Measurements from ENCODE around the gene ATG9B. TPM values are rescaled to one million over a fixed set of nuclear protein-coding genes. Genes with fewer than 3 reads are reported as not detected.

ATG9B gene
- total and polyA plus RNA-seq, 2 donors (not counting 1 experiment from before 2014, with no cell fraction given): under 0.01 to 0.03 TPM

- no peaks in the 10 kb centered on the region for H3K36me3 ChIP-seq (ENCODE audit: control insufficient read depth, insufficient read depth, low read length)
- no peak overlapping the region for H3K4me2 ChIP-seq (ENCODE audit: extremely low read depth, insufficient read depth, low read length)
- no peaks in the 10 kb centered on the region for H4K20me1 ChIP-seq (ENCODE audit: control insufficient read depth, extremely low read depth, insufficient read depth, low read length)
- no peak for DNase-seq (ENCODE audit: low read depth in 2 of 2)
- H2AFZ ChIP-seq (ENCODE audit: low read length): no peak overlapping the region
- H3K4me3 ChIP-seq (replicated peaks in 1 of 4; ENCODE audit: control extremely low read depth in 1 of 4, insufficient read depth in 1 of 4, low read depth in 3 of 4, low read length in 4 of 4): no peak overlapping the region
- H3K27me3 ChIP-seq (ENCODE audit: control insufficient read depth, insufficient read depth, low read length): no peaks in the 10 kb centered on the region
- H3K4me1 ChIP-seq (ENCODE audit: control insufficient read depth, extremely low read depth, insufficient read depth, low read length): no peaks in the 10 kb centered on the region
- no peak overlapping the region for H3K27ac ChIP-seq (ENCODE audit: insufficient read depth, low read length)
- no peaks in the 10 kb centered on the region for H3K79me2 ChIP-seq (ENCODE audit: control insufficient read depth, insufficient read depth, low read length)
- TF ChIP-seq EZH2 (IDR thresholded peaks at IDR 0.05; ENCODE audit: low read length, missing control alignments): no peak
- TF ChIP-seq, protein P1, sequence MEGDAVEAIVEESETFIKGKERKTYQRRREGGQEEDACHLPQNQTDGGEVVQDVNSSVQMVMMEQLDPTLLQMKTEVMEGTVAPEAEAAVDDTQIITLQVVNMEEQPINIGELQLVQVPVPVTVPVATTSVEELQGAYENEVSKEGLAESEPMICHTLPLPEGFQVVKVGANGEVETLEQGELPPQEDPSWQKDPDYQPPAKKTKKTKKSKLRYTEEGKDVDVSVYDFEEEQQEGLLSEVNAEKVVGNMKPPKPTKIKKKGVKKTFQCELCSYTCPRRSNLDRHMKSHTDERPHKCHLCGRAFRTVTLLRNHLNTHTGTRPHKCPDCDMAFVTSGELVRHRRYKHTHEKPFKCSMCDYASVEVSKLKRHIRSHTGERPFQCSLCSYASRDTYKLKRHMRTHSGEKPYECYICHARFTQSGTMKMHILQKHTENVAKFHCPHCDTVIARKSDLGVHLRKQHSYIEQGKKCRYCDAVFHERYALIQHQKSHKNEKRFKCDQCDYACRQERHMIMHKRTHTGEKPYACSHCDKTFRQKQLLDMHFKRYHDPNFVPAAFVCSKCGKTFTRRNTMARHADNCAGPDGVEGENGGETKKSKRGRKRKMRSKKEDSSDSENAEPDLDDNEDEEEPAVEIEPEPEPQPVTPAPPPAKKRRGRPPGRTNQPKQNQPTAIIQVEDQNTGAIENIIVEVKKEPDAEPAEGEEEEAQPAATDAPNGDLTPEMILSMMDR (conservative IDR thresholded peaks at IDR 0.05 in 1 of 2, IDR thresholded peaks at IDR 0.05 in 1 of 2; ENCODE audit: low read depth in 1 of 2, low read length in 2 of 2): no peak
- no peak overlapping the region for H3K9ac ChIP-seq (ENCODE audit: insufficient read depth, low read length)
- no peaks in the 10 kb centered on the region for H3K9me3 ChIP-seq (ENCODE audit: control insufficient read depth, insufficient read depth, low read depth, low read length)
These were observed 20.7 kb downstream of the ATG9B start for GRCh38 chr7:151003572-151003971.

DNA sequence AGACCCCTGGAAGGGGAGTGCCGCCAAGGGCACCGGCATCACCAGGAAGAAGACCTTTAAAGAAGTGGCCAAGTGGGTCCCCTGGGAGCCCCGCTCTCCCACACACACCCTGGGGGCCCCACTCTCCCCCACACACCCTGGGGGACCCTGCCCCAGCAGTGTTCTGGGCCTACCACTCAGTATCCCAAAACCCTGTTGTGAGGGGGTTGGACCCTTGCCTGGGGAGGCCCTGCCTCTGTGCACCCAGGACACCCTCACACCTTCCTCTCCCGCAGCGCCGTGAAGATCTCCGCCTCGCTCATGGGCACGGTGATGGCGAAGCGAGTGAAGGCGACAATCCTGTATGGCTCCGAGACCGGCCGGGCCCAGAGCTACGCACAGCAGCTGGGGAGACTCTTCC is 22.7 kb downstream of the ATG9B start:
- no peak overlapping the region for H2AFZ ChIP-seq (ENCODE audit: low read length)
- H3K36me3 ChIP-seq (ENCODE audit: control insufficient read depth, insufficient read depth, low read length): no peaks in the 10 kb centered on the region
- H3K27ac ChIP-seq (ENCODE audit: insufficient read depth, low read length): no peak overlapping the region
- no peak for TF ChIP-seq EZH2 (IDR thresholded peaks at IDR 0.05; ENCODE audit: low read length, missing control alignments)
- TF ChIP-seq, protein P1 (conservative IDR thresholded peaks at IDR 0.05 in 1 of 2, IDR thresholded peaks at IDR 0.05 in 1 of 2; ENCODE audit: low read depth in 1 of 2, low read length in 2 of 2): no peak
- no peaks in the 10 kb centered on the region for H3K27me3 ChIP-seq (ENCODE audit: control insufficient read depth, insufficient read depth, low read length)
- no peaks in the 10 kb centered on the region for H3K79me2 ChIP-seq (ENCODE audit: control insufficient read depth, insufficient read depth, low read length)
- H3K4me3 ChIP-seq (replicated peaks in 1 of 4; ENCODE audit: control extremely low read depth in 1 of 4, insufficient read depth in 1 of 4, low read depth in 3 of 4, low read length in 4 of 4): no peak overlapping the region
- H3K4me1 ChIP-seq (ENCODE audit: control insufficient read depth, extremely low read depth, insufficient read depth, low read length): no peaks in the 10 kb centered on the region
- H3K4me2 ChIP-seq (ENCODE audit: extremely low read depth, insufficient read depth, low read length): no peak overlapping the region
- DNase-seq (ENCODE audit: low read depth in 2 of 2): no peak
- no peak overlapping the region for H3K9ac ChIP-seq (ENCODE audit: insufficient read depth, low read length)
- no peaks in the 10 kb centered on the region for H3K9me3 ChIP-seq (ENCODE audit: control insufficient read depth, insufficient read depth, low read depth, low read length)
- H4K20me1 ChIP-seq (ENCODE audit: control insufficient read depth, extremely low read depth, insufficient read depth, low read length): no peaks in the 10 kb centered on the region

DNA sequence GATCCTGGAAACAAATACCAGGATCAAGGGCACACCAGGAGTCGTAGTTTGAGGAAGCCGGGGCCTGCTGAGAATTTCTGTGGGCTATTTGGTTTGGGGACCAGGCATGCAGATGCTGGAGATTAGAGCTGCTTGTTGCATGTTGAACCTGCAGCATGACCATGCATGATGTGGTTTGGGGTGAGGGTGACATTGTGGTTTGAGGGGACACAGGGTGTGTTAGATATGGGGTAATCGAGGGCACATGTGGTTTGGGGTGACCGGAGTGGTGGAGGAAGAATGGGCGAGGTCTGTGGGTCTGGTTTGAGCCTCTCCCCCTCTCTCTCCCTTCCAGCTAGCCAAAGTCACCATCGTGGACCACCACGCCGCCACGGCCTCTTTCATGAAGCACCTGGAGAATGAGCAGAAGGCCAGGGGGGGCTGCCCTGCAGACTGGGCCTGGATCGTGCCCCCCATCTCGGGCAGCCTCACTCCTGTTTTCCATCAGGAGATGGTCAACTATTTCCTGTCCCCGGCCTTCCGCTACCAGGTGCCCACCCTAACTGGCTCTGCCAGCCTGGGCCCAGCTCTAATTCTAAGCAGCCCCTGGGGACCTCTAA is 23.3 kb downstream of the ATG9B start:
- Histone ChIP-seq H3K9me3 (ENCODE audit: control insufficient read depth, insufficient read depth, low read depth, low read length) (no peaks in the 10 kb centered on the region), H3K79me2 (ENCODE audit: control insufficient read depth, insufficient read depth, low read length) (no peaks in the 10 kb centered on the region), H3K4me2 (ENCODE audit: extremely low read depth, insufficient read depth, low read length) (no peak overlapping the region), H3K27ac (ENCODE audit: insufficient read depth, low read length) (no peak overlapping the region), H3K27me3 (ENCODE audit: control insufficient read depth, insufficient read depth, low read length) (no peaks in the 10 kb centered on the region), H3K4me1 (ENCODE audit: control insufficient read depth, extremely low read depth, insufficient read depth, low read length) (no peaks in the 10 kb centered on the region), H3K36me3 (ENCODE audit: control insufficient read depth, insufficient read depth, low read length) (no peaks in the 10 kb centered on the region), H4K20me1 (ENCODE audit: control insufficient read depth, extremely low read depth, insufficient read depth, low read length) (no peaks in the 10 kb centered on the region), H3K4me3 (replicated peaks in 1 of 4; ENCODE audit: control extremely low read depth in 1 of 4, insufficient read depth in 1 of 4, low read depth in 3 of 4, low read length in 4 of 4) (no peak overlapping the region), H2AFZ (ENCODE audit: low read length) (no peak overlapping the region), H3K9ac (ENCODE audit: insufficient read depth, low read length) (no peak overlapping the region)
- no peak for DNase-seq (ENCODE audit: low read depth in 2 of 2)
- TF ChIP-seq, protein P1 (conservative IDR thresholded peaks at IDR 0.05 in 1 of 2, IDR thresholded peaks at IDR 0.05 in 1 of 2; ENCODE audit: low read depth in 1 of 2, low read length in 2 of 2): no peak
- TF ChIP-seq EZH2 (IDR thresholded peaks at IDR 0.05; ENCODE audit: low read length, missing control alignments): no peak

All from fibroblast of lung (primary cell).